Thoracic aorta (tissue), 2 donors: ENCODE results near the gene PER3. TPM values are rescaled to one million over a fixed set of nuclear protein-coding genes. Genes with fewer than 3 reads are reported as not detected.

Experiments used
- ATAC-seq: fragments of 150-250 bp; one replicate; pipeline ENCODE4 v1.8.0; 2017; ENCODE audit warnings: low read depth; ENCODE audit not compliant: insufficient number of reproducible peaks, low FRiP score
- DNase-seq: peaks from one replicate; pipeline ENCODE4 v3.0.0-alpha.2; 2020; ENCODE audit warnings: low spot score
- H3K27ac ChIP-seq, 2 donors: fragments of 200-600 bp; sonication (generic); 1 replicate in 1 of 2; 2 replicates in 1 of 2; pipeline ENCODE4 v1.5.1; 2016; ENCODE audit warnings: mild to moderate bottlenecking in 2 of 2, moderate library complexity in 2 of 2
- H3K27me3 ChIP-seq: fragments of 200-600 bp; sonication (generic); replicated peaks from 2 replicates; pipeline ENCODE4 v1.6.0; 2016; ENCODE audit warnings: mild to moderate bottlenecking; ENCODE audit not compliant: insufficient read depth
- H3K36me3 ChIP-seq: fragments of 200-600 bp; sonication (generic); one replicate; pipeline ENCODE4 v1.5.1; 2016
- H3K4me1 ChIP-seq, 2 donors: fragments of 200-600 bp; sonication (generic); 1 replicate in 1 of 2; 2 replicates in 1 of 2; pipeline versions ENCODE4 v1.5.1 to v1.6.0; 2016; ENCODE audit warnings: low read depth in 2 of 2, mild to moderate bottlenecking in 1 of 2; ENCODE audit not compliant: control insufficient read depth in 1 of 2
- H3K4me3 ChIP-seq: fragments of 200-600 bp; sonication (generic); 2 replicates; pipeline ENCODE4 v1.5.1; 2016; ENCODE audit warnings: mild to moderate bottlenecking
- H3K9me3 ChIP-seq: fragments of 200-600 bp; sonication (generic); 2 replicates; pipeline ENCODE4 v1.5.1; 2016
- CTCF ChIP-seq: fragments of 200-600 bp; sonication (generic); IDR thresholded peaks from one replicate; pipeline ENCODE4 v1.5.1; 2019; ENCODE audit warnings: antibody characterized with exemption
- total RNA-seq, 2 donors: library from RNA; depleted of rRNA; stranded (reverse); fragments of >200 nt; gene quantifications; one replicate each; pipeline versions ENCODE4 v1.1.0 to v1.2.3, GENCODE V29; 2016

Gene PER3
- total RNA-seq = 10 to 100 TPM; 19.8 to 21.7 TPM

GRCh38 chr1:7783826-7784491, at the start of gene PER3:
PER3 (plus strand) TSS chr1:7784291; CDS start chr1:7784878, 587 bp downstream.
- ATAC-seq = peak; percentile 95
- Histone ChIP-seq H3K36me3 (peaks cover 10% of the 10 kb centered on the region), H3K27me3 (no peaks in the 10 kb centered on the region), H3K27ac (peak within 1 kb of the TSS; percentile 75 to 80), H3K9me3 (no peaks in the 10 kb centered on the region), H3K4me1 (peaks cover 3 to 45% of the 10 kb centered on the region in 2 donors), H3K4me3 (peak within 1 kb of the TSS; percentile 82)
- DNase-seq = peak; percentile 85
- TF ChIP-seq CTCF = no peak

GRCh38 chr1:7738044-7738443, 46.0 kb upstream of the PER3 start:
- no peak overlapping the region for H3K27ac ChIP-seq
- H3K36me3 ChIP-seq = no peaks in the 10 kb centered on the region
- DNase-seq = no peak
- TF ChIP-seq CTCF = no peak
- H3K27me3 ChIP-seq = no peaks in the 10 kb centered on the region
- H3K4me3 ChIP-seq = no peak overlapping the region
- no peaks in the 10 kb centered on the region for H3K9me3 ChIP-seq
- ATAC-seq = no peak
- no peaks in the 10 kb centered on the region for H3K4me1 ChIP-seq

- ATAC-seq = no peak
- Histone ChIP-seq H3K27me3 (no peaks in the 10 kb centered on the region), H3K36me3 (no peaks in the 10 kb centered on the region), H3K4me1 (no peaks in the 10 kb centered on the region), H3K4me3 (no peak overlapping the region), H3K9me3 (no peaks in the 10 kb centered on the region), H3K27ac (no peak overlapping the region)
- DNase-seq = no peak
- no peak for TF ChIP-seq CTCF
Measured at GRCh38 chr1:7743346-7743745, 40.7 kb upstream of the PER3 start.

GRCh38 chr1:7744882-7745281, 39.2 kb upstream of the PER3 start:
- DNase-seq = no peak
- Histone ChIP-seq H3K27ac (no peak overlapping the region), H3K27me3 (no peaks in the 10 kb centered on the region), H3K36me3 (no peaks in the 10 kb centered on the region), H3K4me1 (no peaks in the 10 kb centered on the region), H3K4me3 (no peak overlapping the region), H3K9me3 (no peaks in the 10 kb centered on the region)
- no peak for TF ChIP-seq CTCF
- ATAC-seq = no peak

- no peak for TF ChIP-seq CTCF
- DNase-seq (no peak), ATAC-seq (no peak)
- Histone ChIP-seq H3K27me3 (no peaks in the 10 kb centered on the region), H3K4me3 (no peak overlapping the region), H3K4me1 (no peaks in the 10 kb centered on the region), H3K36me3 (no peaks in the 10 kb centered on the region), H3K27ac (no peak overlapping the region), H3K9me3 (no peaks in the 10 kb centered on the region)
Measured at GRCh38 chr1:7745783-7746182, 38.3 kb upstream of the PER3 start.
